HG02610 (cell line): ENCODE measurements around the gene CHGA.

Experiments
- ATAC-seq: cut with Tn5 transposase; IDR thresholded peaks from one replicate; pipeline ENCODE4 v1.9.1; 2021; ENCODE audit warnings: mild to moderate bottlenecking, moderate library complexity; ENCODE audit not compliant: unreplicated experiment

Gene CHGA

GRCh38 chr14:92929689-92930608 is 7.0 kb downstream of the CHGA start:
- no peak for ATAC-seq

GRCh38 chr14:92930737-92931602 is 8.0 kb downstream of the CHGA start:
- no peak for ATAC-seq

GRCh38 chr14:92931681-92932447 is 8.9 kb downstream of the CHGA start:
- ATAC-seq: no peak

GRCh38 chr14:92932448-92933395 is 9.8 kb downstream of the CHGA start:
- no peak for ATAC-seq

- ATAC-seq: no peak
Observed at GRCh38 chr14:92933481-92933880, 10.5 kb downstream of the CHGA start.

- no peak for ATAC-seq
Observed at GRCh38 chr14:92934196-92935085, 11.5 kb downstream of the CHGA start.

GRCh38 chr14:92935446-92935845 is 12.5 kb downstream of the CHGA start:
- no peak for ATAC-seq

- no peak for ATAC-seq
Observed at GRCh38 chr14:92936085-92936484, 13.1 kb downstream of the CHGA start.

GRCh38 chr14:92937051-92937937 is 14.3 kb downstream of the CHGA start:
- ATAC-seq: no peak

GRCh38 chr14:92938235-92938875 is 15.4 kb downstream of the CHGA start:
- no peak for ATAC-seq

- ATAC-seq: no peak
Observed at GRCh38 chr14:92938890-92939671, 16.1 kb downstream of the CHGA start.

GRCh38 chr14:92939699-92940098 is 16.7 kb downstream of the CHGA start:
- ATAC-seq: no peak

- ATAC-seq: no peak
Observed at GRCh38 chr14:92940543-92940942, 17.6 kb downstream of the CHGA start.

GRCh38 chr14:92941531-92941930 is 18.6 kb downstream of the CHGA start:
- no peak for ATAC-seq

GRCh38 chr14:92942136-92942535 is 19.2 kb downstream of the CHGA start:
- no peak for ATAC-seq

GRCh38 chr14:92942576-92942975 is 19.6 kb downstream of the CHGA start:
- ATAC-seq: no peak
